KOPT-K1 (cell line): ENCODE results near the gene PLEKHG4B.

Experiments used
- H3K27ac ChIP-seq: fragments of 200-600 bp; sonication (generic); 2 replicates; pipeline ENCODE4 v1.5.1; 2016; ENCODE audit warnings: antibody characterized with exemption, mild to moderate bottlenecking, low read depth, low read length; ENCODE audit not compliant: poor library complexity, severe bottlenecking
- H3K36me3 ChIP-seq: fragments of 200-600 bp; sonication (generic); 2 replicates; pipeline ENCODE4 v1.5.1; 2017; ENCODE audit warnings: antibody characterized with exemption, mild to moderate bottlenecking, low read length, moderate library complexity; ENCODE audit not compliant: insufficient read depth
- H3K9me3 ChIP-seq: fragments of 200-600 bp; sonication (generic); 2 replicates; pipeline ENCODE4 v1.5.1; 2017; ENCODE audit warnings: antibody characterized with exemption, low read length, mild to moderate bottlenecking; ENCODE audit not compliant: insufficient read depth, poor library complexity, severe bottlenecking

Gene PLEKHG4B

GRCh38 chr5:128446-128845 is 36.5 kb downstream of the PLEKHG4B start:
- H3K27ac ChIP-seq: no peak overlapping the region
- peaks cover 23% of the 10 kb centered on the region for H3K9me3 ChIP-seq
- H3K36me3 ChIP-seq: no peaks in the 10 kb centered on the region

- Histone ChIP-seq H3K9me3 (peaks cover 21% of the 10 kb centered on the region), H3K36me3 (no peaks in the 10 kb centered on the region), H3K27ac (no peak overlapping the region)
Measured at GRCh38 chr5:129148-129547, 37.2 kb downstream of the PLEKHG4B start.

- Histone ChIP-seq H3K36me3 (no peaks in the 10 kb centered on the region), H3K9me3 (peaks cover 14% of the 10 kb centered on the region), H3K27ac (no peak overlapping the region)
Measured at GRCh38 chr5:129820-130219, 37.9 kb downstream of the PLEKHG4B start.

- Histone ChIP-seq H3K36me3 (no peaks in the 10 kb centered on the region), H3K27ac (no peak overlapping the region), H3K9me3 (peaks cover 13% of the 10 kb centered on the region)
Measured at GRCh38 chr5:130601-131131, 38.7 kb downstream of the PLEKHG4B start.

GRCh38 chr5:136901-137300 is 44.9 kb downstream of the PLEKHG4B start:
- H3K9me3 ChIP-seq: no peaks in the 10 kb centered on the region
- no peaks in the 10 kb centered on the region for H3K36me3 ChIP-seq
- no peak overlapping the region for H3K27ac ChIP-seq

GRCh38 chr5:137741-138140 is 45.8 kb downstream of the PLEKHG4B start:
- Histone ChIP-seq H3K9me3 (no peaks in the 10 kb centered on the region), H3K27ac (no peak overlapping the region), H3K36me3 (no peaks in the 10 kb centered on the region)

- Histone ChIP-seq H3K9me3 (no peaks in the 10 kb centered on the region), H3K27ac (no peak overlapping the region), H3K36me3 (no peaks in the 10 kb centered on the region)
Measured at GRCh38 chr5:138936-139335, 47.0 kb downstream of the PLEKHG4B start.

- Histone ChIP-seq H3K9me3 (no peaks in the 10 kb centered on the region), H3K36me3 (no peaks in the 10 kb centered on the region), H3K27ac (no peak overlapping the region)
Measured at GRCh38 chr5:139579-140442, 47.8 kb downstream of the PLEKHG4B start.

GRCh38 chr5:140443-140829 is 48.5 kb downstream of the PLEKHG4B start:
- Histone ChIP-seq H3K27ac (no peak overlapping the region), H3K36me3 (no peaks in the 10 kb centered on the region), H3K9me3 (no peaks in the 10 kb centered on the region)

- Histone ChIP-seq H3K36me3 (no peaks in the 10 kb centered on the region), H3K9me3 (no peaks in the 10 kb centered on the region)
Measured at GRCh38 chr5:141211-141610, 49.2 kb downstream of the PLEKHG4B start.

GRCh38 chr5:141761-142160 is 49.8 kb downstream of the PLEKHG4B start:
- no peaks in the 10 kb centered on the region for H3K36me3 ChIP-seq
- no peak overlapping the region for H3K27ac ChIP-seq
- H3K9me3 ChIP-seq: peaks cover 5% of the 10 kb centered on the region

More at GRCh38 chr5:141211-141610, 49.2 kb downstream of the PLEKHG4B start:
- no peak overlapping the region for H3K27ac ChIP-seq

GRCh38 chr5:142246-142810 is 50.4 kb downstream of the PLEKHG4B start:
- Histone ChIP-seq H3K27ac (no peak overlapping the region), H3K36me3 (no peaks in the 10 kb centered on the region), H3K9me3 (peaks cover 10% of the 10 kb centered on the region)

- Histone ChIP-seq H3K36me3 (no peaks in the 10 kb centered on the region), H3K9me3 (peaks cover 18% of the 10 kb centered on the region), H3K27ac (no peak overlapping the region)
Measured at GRCh38 chr5:143041-143440, 51.1 kb downstream of the PLEKHG4B start.

GRCh38 chr5:144941-145340 is 53.0 kb downstream of the PLEKHG4B start:
- H3K9me3 ChIP-seq: peaks cover 27% of the 10 kb centered on the region
- no peaks in the 10 kb centered on the region for H3K36me3 ChIP-seq
- no peak overlapping the region for H3K27ac ChIP-seq

GRCh38 chr5:145585-146323 is 53.8 kb downstream of the PLEKHG4B start:
- H3K27ac ChIP-seq: no peak overlapping the region
- H3K36me3 ChIP-seq: no peaks in the 10 kb centered on the region
- H3K9me3 ChIP-seq: peaks cover 27% of the 10 kb centered on the region
